GM23248 (cell line): Measurements from ENCODE around the gene HBS1L.

Source experiments
- EZH2 ChIP-seq: fragments of 200-600 bp; sonication (generic); IDR thresholded peaks from 2 replicates; pipeline ENCODE4 v1.6.1; 2018; ENCODE audit warnings: antibody characterized with exemption, mild to moderate bottlenecking; ENCODE audit not compliant: insufficient read depth, poor library complexity, severe bottlenecking
- EZH2phosphoT487 ChIP-seq: fragments of 200-600 bp; sonication (generic); IDR thresholded peaks from 2 replicates; pipeline ENCODE4 v1.6.1; 2018; ENCODE audit warnings: antibody characterized with exemption, moderate library complexity, mild to moderate bottlenecking, low read depth; ENCODE audit not compliant: insufficient read depth

DNA sequence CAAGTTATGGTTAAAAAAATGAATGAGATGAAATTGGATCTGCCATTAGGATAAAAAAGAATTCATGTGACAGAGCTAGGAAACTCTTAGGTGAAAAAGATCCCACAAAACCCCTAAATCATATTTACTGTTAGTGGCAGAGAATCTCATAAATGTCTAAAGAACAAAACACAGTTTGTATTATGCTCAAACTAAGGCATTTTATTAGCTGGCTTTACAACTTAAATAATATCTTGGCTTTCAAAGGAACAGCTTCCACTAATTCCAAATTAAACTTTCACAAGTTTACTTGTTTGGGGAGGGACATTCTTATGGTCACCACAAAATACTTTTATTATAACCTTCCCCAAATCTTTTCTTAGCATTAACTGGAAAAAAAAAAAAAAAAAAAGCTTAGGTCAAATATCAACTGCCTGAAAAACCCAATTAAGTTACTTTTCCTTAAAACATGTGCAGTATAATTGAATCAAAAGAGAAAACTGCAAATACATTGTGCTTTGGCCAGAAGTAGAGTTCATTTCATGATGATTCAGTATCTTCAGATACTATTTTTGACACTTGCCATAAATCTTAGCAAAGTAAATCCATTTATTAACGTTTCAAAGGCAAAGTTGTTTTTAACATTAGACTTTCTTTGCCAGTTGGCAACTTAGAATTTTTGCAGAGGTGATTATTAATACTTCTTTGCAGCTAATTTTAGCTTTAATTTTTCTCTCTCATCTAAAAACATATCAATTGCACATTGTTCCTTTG, 90.0 kb downstream of the HBS1L start:
- TF ChIP-seq EZH2 (no peak), EZH2phosphoT487 (no peak)
